ENCODE data around the gene DOCK10. TPM values are rescaled to one million over a fixed set of nuclear protein-coding genes. Genes with fewer than 3 reads are reported as not detected.

DOCK10 gene
- total RNA-seq, 2 experiments from 2014 or later, result 40.8 to 68.2 TPM

GRCh38 chr2:225056330-225057073 is 14.2 kb upstream of the DOCK10 start:
- POLR2A ChIA-PET, result interaction anchor here (0.7 to 1.7 kb wide), 2 partner anchors 13 to 16 kb away, joined by 3 to 6 read pairs; no protein-coding TSS in a partner anchor
- no peaks in the 10 kb centered on the region for H3K9me2 ChIP-seq (ENCODE audit: insufficient read depth, low read length)
- TF ChIP-seq EZH2phosphoT487 (IDR thresholded peaks at IDR 0.05; ENCODE audit: borderline replicate concordance, low read depth, low read length), result no peak
- TF ChIP-seq CTCF (conservative IDR thresholded peaks at IDR 0.05; ENCODE audit: low read length), result no peak
- H3K4me3 ChIP-seq (ENCODE audit: low read depth, low read length, poor library complexity, severe bottlenecking), result no peak overlapping the region
- H3K4me2 ChIP-seq (ENCODE audit: low read length), result no peak overlapping the region
- DNase-seq (ENCODE audit: low spot score), result no peak
- no peaks in the 10 kb centered on the region for H3K36me3 ChIP-seq (ENCODE audit: insufficient read depth, low read length)
- H4K20me1 ChIP-seq (ENCODE audit: insufficient read depth, low read length), result no peaks in the 10 kb centered on the region
- BruUV-seq (replicated peaks), result no TSS peak
- no peak overlapping the region for H3K27ac ChIP-seq (ENCODE audit: low read depth, low read length, poor library complexity, severe bottlenecking)
- no peaks in the 10 kb centered on the region for H3K9me3 ChIP-seq (ENCODE audit: low read length)
- H3K4me1 ChIP-seq (ENCODE audit: insufficient read depth, low read length, poor library complexity, severe bottlenecking), result no peaks in the 10 kb centered on the region
- no peak overlapping the region for H2AFZ ChIP-seq (ENCODE audit: low read length)
- intact Hi-C loops (cut with micrococcal nuclease; ENCODE audit: unreplicated experiment), result no loop called here
- no peaks in the 10 kb centered on the region for H3K79me2 ChIP-seq (ENCODE audit: insufficient read depth, low read depth, low read length)
- CTCF ChIA-PET (ENCODE audit: unreplicated experiment), result interaction anchor here (0.6 kb wide), 1 partner anchor 1330 kb away, joined by 4 read pairs; no protein-coding TSS in a partner anchor

GRCh38 chr2:225055714-225056113 is 13.4 kb upstream of the DOCK10 start:
- Histone ChIP-seq H4K20me1 (ENCODE audit: insufficient read depth, low read length) (no peaks in the 10 kb centered on the region), H3K4me1 (ENCODE audit: insufficient read depth, low read length, poor library complexity, severe bottlenecking) (no peaks in the 10 kb centered on the region), H3K4me2 (ENCODE audit: low read length) (no peak overlapping the region), H3K36me3 (ENCODE audit: insufficient read depth, low read length) (no peaks in the 10 kb centered on the region), H3K4me3 (ENCODE audit: low read depth, low read length, poor library complexity, severe bottlenecking) (no peak overlapping the region), H3K79me2 (ENCODE audit: insufficient read depth, low read depth, low read length) (no peaks in the 10 kb centered on the region), H3K9me3 (ENCODE audit: low read length) (no peaks in the 10 kb centered on the region), H2AFZ (ENCODE audit: low read length) (no peak overlapping the region), H3K27ac (ENCODE audit: low read depth, low read length, poor library complexity, severe bottlenecking) (no peak overlapping the region), H3K9me2 (ENCODE audit: insufficient read depth, low read length) (no peaks in the 10 kb centered on the region)
- ChIA-PET POLR2A (interaction anchor here (0.7 to 1.7 kb wide), 2 partner anchors 14 to 17 kb away, joined by 3 to 6 read pairs; no protein-coding TSS in a partner anchor), CTCF (ENCODE audit: unreplicated experiment) (no interaction called here)
- BruUV-seq (replicated peaks), result no TSS peak
- DNase-seq (ENCODE audit: low spot score), result no peak
- TF ChIP-seq CTCF (conservative IDR thresholded peaks at IDR 0.05; ENCODE audit: low read length) (no peak), EZH2phosphoT487 (IDR thresholded peaks at IDR 0.05; ENCODE audit: borderline replicate concordance, low read depth, low read length) (no peak)
- intact Hi-C loops (cut with micrococcal nuclease; ENCODE audit: unreplicated experiment), result no loop called here

- H3K9me3 ChIP-seq (ENCODE audit: low read length), result no peaks in the 10 kb centered on the region
Observed at GRCh38 chr2:225052703-225053102, 10.4 kb upstream of the DOCK10 start.

More at GRCh38 chr2:225052703-225053102, 10.4 kb upstream of the DOCK10 start:
- no peak overlapping the region for H2AFZ ChIP-seq (ENCODE audit: low read length)
- peak; percentile 15 for DNase-seq (ENCODE audit: low spot score)
- POLR2A ChIA-PET, result interaction anchor here (0.6 to 1.6 kb wide), 4 partner anchors 9 to 90 kb away, joined by 3 to 8 read pairs (median 4); partner anchors contain the start of gene DOCK10
- BruUV-seq (replicated peaks), result no TSS peak
- H3K4me1 ChIP-seq (ENCODE audit: insufficient read depth, low read length, poor library complexity, severe bottlenecking), result no peaks in the 10 kb centered on the region
- no peak overlapping the region for H3K4me2 ChIP-seq (ENCODE audit: low read length)
- H4K20me1 ChIP-seq (ENCODE audit: insufficient read depth, low read length), result no peaks in the 10 kb centered on the region
- H3K79me2 ChIP-seq (ENCODE audit: insufficient read depth, low read depth, low read length), result no peaks in the 10 kb centered on the region
- H3K36me3 ChIP-seq (ENCODE audit: insufficient read depth, low read length), result no peaks in the 10 kb centered on the region
- CTCF ChIA-PET (ENCODE audit: unreplicated experiment), result no interaction called here
- intact Hi-C loops (cut with micrococcal nuclease; ENCODE audit: unreplicated experiment), result no loop called here
- TF ChIP-seq CTCF (conservative IDR thresholded peaks at IDR 0.05; ENCODE audit: low read length) (no peak), EZH2phosphoT487 (IDR thresholded peaks at IDR 0.05; ENCODE audit: borderline replicate concordance, low read depth, low read length) (no peak)
- H3K27ac ChIP-seq (ENCODE audit: low read depth, low read length, poor library complexity, severe bottlenecking), result no peak overlapping the region
- no peak overlapping the region for H3K4me3 ChIP-seq (ENCODE audit: low read depth, low read length, poor library complexity, severe bottlenecking)
- no peaks in the 10 kb centered on the region for H3K9me2 ChIP-seq (ENCODE audit: insufficient read depth, low read length)
